Epithelial cell of proximal tubule (primary cell): ENCODE measurements around the gene RUBCNL. TPM values are rescaled to one million over a fixed set of nuclear protein-coding genes. Genes with fewer than 3 reads are reported as not detected.

Source experiments
- DNase-seq: peaks from one replicate; pipeline ENCODE4 v3.0.0-alpha.2; 2011; ENCODE audit warnings: low read depth
- H3K4me3 ChIP-seq: 2 replicates; pipeline ENCODE4 v1.5.1; 2011; ENCODE audit warnings: low read depth, mild to moderate bottlenecking, low read length
- CTCF ChIP-seq: conservative IDR thresholded peaks from 2 replicates; pipeline ENCODE4 v1.5.1; 2012; ENCODE audit warnings: low read depth, mild to moderate bottlenecking, low read length
- total RNA-seq: library from RNA; depleted of rRNA; stranded (reverse); fragments of >200 nt; gene quantifications from 2 replicates; pipeline ENCODE4 v1.2.3, GENCODE V29; 2015

Gene RUBCNL
- total RNA-seq, 1 donor from 2014 or later: 0.29 TPM

GRCh38 chr13:46313432-46314257 lies 73.4 kb downstream of the RUBCNL start:
- H3K4me3 ChIP-seq: no peak overlapping the region
- no peak for TF ChIP-seq CTCF
- DNase-seq: no peak

DNA sequence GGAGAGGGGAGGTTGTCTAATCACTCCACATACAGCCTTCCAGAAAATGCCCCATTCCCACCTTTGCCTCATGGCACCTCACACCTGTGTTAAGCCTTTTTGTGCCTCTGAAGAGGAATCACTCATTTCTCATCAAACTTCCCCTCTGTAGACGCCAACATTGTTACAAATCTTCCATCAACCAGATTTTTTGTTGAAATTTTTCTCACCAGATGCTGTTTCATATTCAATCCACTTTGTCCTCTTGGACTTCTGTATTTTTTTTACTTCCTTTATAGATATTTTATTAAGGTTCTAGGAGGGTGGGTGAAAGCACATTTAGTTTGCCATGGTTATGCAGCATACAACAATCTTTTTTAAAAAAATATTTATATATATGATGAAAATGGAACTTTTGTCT lies 74.0 kb downstream of the RUBCNL start:
- no peak for DNase-seq
- no peak for TF ChIP-seq CTCF
- H3K4me3 ChIP-seq: no peak overlapping the region

- DNase-seq: no peak
- H3K4me3 ChIP-seq: no peak overlapping the region
- TF ChIP-seq CTCF: no peak
Observed at GRCh38 chr13:46311217-46311616, 75.8 kb downstream of the RUBCNL start.

DNA sequence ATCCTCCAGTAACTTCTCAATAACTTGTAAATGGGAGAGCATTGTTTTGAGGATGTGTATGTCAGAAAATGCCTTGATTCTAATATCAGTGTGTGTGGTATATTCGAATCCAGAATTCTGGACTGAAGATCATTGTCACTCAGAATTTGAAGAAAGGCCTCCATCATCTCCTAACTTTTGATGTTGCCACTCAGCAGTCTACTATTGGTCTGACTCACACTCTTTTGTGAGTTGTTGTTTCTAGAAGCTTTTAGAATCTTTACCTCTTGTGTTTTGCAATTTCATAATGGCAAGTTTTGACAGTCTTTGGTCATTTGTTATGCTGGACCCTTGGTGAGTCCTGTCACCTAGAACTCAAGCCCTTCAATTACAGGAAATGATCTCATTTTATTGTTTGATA lies 77.0 kb downstream of the RUBCNL start:
- TF ChIP-seq CTCF: no peak
- H3K4me3 ChIP-seq: no peak overlapping the region
- DNase-seq: no peak

- TF ChIP-seq CTCF: no peak
Observed at GRCh38 chr13:46307554-46307953, 79.5 kb downstream of the RUBCNL start.

DNA sequence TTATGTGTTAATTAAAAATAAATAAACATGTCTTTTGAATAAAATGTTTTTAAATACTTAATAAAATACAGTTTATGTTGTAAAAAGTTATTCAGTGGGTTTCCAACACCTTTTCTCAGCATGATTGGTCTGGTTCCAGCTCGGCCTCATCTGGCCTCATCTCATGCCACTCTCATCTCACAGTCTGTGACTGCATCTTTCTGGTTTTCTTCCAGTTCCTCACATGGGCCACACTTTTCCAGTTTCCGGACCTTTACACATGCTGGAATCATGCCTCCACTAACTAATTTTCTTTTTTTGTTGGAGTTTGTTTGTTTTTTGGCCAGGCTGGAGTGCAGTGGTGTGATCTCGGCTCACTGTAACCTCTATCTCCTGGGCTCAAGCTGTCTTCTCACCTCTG lies 82.5 kb downstream of the RUBCNL start:
- TF ChIP-seq CTCF: no peak
- DNase-seq: no peak
- no peak overlapping the region for H3K4me3 ChIP-seq

More at GRCh38 chr13:46307554-46307953, 79.5 kb downstream of the RUBCNL start:
- no peak for DNase-seq
- H3K4me3 ChIP-seq: no peak overlapping the region

DNA sequence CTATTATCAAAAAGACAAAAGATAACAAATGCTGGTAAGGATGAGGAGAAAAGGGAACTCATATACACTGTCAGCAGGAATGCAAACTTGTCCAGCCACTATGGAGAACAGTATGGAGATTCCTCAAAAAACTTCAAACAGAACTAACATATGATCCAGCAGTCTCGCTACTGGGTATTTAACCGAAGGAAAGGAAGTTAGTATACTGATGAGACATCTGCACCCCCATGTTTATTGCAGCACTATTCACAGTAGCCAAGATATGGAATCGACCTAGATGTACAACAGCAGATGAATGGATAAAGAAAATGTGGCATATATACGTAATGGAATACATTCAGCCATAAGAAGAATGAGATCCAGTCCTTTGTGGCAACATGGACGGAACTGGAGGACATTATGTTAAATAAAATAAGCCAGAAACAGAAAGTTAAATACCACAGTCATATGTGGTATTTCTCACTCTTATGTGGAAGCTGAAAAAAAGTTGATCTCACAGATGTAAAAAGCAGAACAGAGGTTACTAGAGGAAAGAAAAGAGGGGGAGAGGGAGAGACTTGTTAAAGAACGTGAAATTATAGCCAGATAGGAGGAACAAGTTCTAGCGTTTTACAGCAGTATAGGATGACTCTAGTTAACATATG lies 83.2 kb downstream of the RUBCNL start:
- no peak for TF ChIP-seq CTCF
- no peak for DNase-seq
- H3K4me3 ChIP-seq: no peak overlapping the region
